Left ventricle myocardium inferior (tissue), 1 donor: ENCODE results near the gene ALKBH8. TPM values are rescaled to one million over a fixed set of nuclear protein-coding genes. Genes with fewer than 3 reads are reported as not detected.
"Not testable (repeated sequence)": the region's sequence is repeated elsewhere in the genome, so short reads cannot be mapped to it uniquely, and the experiment has no call there.

ENCODE experiments used
- DNase-seq: peaks from one replicate; pipeline ENCODE4 v3.0.0-alpha.2; 2020
- H3K27ac ChIP-seq: fragments of 200-600 bp; replicated peaks from 2 replicates; pipeline ENCODE4 v1.8.0; 2021
- H3K27me3 ChIP-seq: fragments of 200-600 bp; 2 replicates; pipeline ENCODE4 v1.8.0; 2021; ENCODE audit warnings: low read depth
- H3K36me3 ChIP-seq: fragments of 200-600 bp; 2 replicates; pipeline ENCODE4 v1.8.0; 2021
- H3K4me1 ChIP-seq: fragments of 200-600 bp; 2 replicates; pipeline ENCODE4 v1.8.0; 2021
- H3K4me3 ChIP-seq: fragments of 200-600 bp; 2 replicates; pipeline ENCODE4 v1.8.0; 2021; ENCODE audit warnings: mild to moderate bottlenecking, moderate library complexity
- H3K9me3 ChIP-seq: fragments of 200-600 bp; replicated peaks from 2 replicates; pipeline ENCODE4 v1.8.0; 2021
- intact Hi-C: fragments of 100-400 bp; cut with micrococcal nuclease; formaldehyde crosslinking; loops from one replicate; pipeline ENCODE4 v1.11.0; 2022
- total RNA-seq: library from RNA; stranded (reverse); fragmentation: NEBNext Ultra II Directional; extraction: Animal tissue kit (Norgen Biotek cat#: 25700); gene quantifications from one replicate; pipeline ENCODE4 v1.2.1, GENCODE V29; 2021
- TF ChIP-seq, protein P1 (sequence below): fragments of 200-600 bp; IDR thresholded peaks from 2 replicates; pipeline ENCODE4 v1.8.0; 2021; ENCODE audit warnings: antibody characterized with exemption, mild to moderate bottlenecking, borderline replicate concordance
- donor health status: DM: no; HTN: yes; CAD: no; lungs with severe emphysema.

ALKBH8 gene
- total RNA-seq, 1 donor from 2014 or later = 6.7 TPM

DNA sequence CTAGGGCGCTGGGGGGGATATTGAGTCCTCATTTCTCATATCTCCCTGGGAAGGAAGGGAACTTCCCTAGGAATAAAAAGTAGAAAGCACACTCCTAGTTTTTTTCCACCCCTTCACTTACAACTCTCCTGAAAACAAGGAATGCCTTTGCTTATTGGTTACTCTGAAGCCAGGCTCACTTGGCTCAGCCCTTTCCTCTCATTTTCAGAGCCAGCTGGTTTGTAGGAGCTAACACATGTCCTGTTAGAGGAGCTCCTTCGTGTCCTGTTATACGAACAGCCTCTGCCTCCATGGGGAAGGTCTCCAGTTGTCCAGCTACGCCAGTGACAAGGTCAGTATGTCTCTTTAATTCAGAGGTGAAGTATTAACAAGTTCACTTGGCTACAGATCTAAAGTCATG is 17.6 kb downstream of the ALKBH8 start:
- H3K4me1 ChIP-seq = peaks cover 4% of the 10 kb centered on the region
- H3K27me3 ChIP-seq = no peaks in the 10 kb centered on the region
- H3K4me3 ChIP-seq = no peak overlapping the region
- DNase-seq = no peak
- TF ChIP-seq, protein P1, sequence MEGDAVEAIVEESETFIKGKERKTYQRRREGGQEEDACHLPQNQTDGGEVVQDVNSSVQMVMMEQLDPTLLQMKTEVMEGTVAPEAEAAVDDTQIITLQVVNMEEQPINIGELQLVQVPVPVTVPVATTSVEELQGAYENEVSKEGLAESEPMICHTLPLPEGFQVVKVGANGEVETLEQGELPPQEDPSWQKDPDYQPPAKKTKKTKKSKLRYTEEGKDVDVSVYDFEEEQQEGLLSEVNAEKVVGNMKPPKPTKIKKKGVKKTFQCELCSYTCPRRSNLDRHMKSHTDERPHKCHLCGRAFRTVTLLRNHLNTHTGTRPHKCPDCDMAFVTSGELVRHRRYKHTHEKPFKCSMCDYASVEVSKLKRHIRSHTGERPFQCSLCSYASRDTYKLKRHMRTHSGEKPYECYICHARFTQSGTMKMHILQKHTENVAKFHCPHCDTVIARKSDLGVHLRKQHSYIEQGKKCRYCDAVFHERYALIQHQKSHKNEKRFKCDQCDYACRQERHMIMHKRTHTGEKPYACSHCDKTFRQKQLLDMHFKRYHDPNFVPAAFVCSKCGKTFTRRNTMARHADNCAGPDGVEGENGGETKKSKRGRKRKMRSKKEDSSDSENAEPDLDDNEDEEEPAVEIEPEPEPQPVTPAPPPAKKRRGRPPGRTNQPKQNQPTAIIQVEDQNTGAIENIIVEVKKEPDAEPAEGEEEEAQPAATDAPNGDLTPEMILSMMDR = no peak
- intact Hi-C loops = no loop called here
- H3K27ac ChIP-seq = no peak overlapping the region
- H3K9me3 ChIP-seq = no peaks in the 10 kb centered on the region
- peaks cover 41% of the 10 kb centered on the region for H3K36me3 ChIP-seq

DNA sequence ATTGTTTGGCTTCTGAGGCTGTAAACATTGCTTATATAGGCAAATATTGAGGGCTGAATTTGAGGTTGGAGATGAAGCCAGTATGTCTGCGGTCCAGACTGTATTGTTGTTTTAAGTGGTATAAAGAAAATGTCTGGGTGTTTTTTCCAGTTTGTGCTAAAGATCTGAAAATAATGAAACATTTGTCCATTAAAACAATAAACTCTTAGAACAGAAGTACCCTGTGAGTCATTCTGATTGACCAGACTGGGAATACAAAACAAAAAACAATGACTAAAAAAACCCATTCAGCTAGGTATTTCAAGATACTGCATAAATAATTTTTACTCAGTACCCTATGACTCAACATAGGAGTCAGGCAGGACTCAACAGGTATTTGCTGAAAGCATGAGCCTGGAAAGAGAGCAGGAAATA is 20.4 kb downstream of the ALKBH8 start:
- no peak overlapping the region for H3K4me3 ChIP-seq
- TF ChIP-seq, protein P1 = no peak
- no peaks in the 10 kb centered on the region for H3K9me3 ChIP-seq
- no peak overlapping the region for H3K27ac ChIP-seq
- peaks cover 4% of the 10 kb centered on the region for H3K4me1 ChIP-seq
- DNase-seq = no peak
- intact Hi-C loops = no loop called here
- H3K36me3 ChIP-seq = peaks cover 20% of the 10 kb centered on the region
- no peaks in the 10 kb centered on the region for H3K27me3 ChIP-seq

DNA sequence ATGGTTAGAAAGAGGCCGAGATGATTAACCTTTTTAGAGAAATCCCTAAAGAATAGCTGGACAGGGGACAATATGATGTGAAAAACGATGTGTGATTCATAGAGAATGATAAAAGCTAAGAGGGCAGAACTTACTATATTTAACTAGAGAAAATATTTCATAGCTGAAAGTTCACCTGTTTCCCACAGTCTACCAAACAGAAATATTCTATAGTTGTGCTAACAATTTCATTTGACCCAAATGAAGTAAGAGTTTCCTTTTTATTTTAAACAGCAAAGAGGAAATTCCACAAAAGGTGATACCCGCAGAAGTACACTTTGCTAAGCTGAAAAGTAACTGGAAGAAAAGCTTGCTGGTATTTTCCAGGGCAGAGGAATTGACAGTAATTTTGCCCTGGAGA is 26.7 kb downstream of the ALKBH8 start:
- TF ChIP-seq, protein P1 = no peak
- H3K4me3 ChIP-seq = no peak overlapping the region
- intact Hi-C loops = no loop called here

DNA sequence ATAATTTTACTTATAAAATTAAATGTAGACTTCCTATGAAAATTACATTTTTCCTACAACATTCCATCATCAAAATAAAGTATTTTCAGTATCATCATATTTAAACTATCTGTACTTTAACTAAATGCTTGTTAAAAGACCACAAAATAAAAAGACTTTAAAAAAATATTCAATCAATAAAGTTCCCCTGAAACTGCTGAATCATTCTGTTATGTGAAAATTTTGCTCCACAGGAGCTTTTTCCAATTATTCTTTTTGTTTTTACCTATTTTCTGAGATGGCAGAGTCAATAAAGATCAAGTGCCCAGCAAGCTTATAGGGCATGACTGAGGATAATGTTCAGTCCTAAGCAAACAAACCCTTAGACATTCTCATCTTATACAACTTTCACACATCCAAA is 27.3 kb downstream of the ALKBH8 start:
- no peak overlapping the region for H3K27ac ChIP-seq
- H3K36me3 ChIP-seq = peaks cover 28% of the 10 kb centered on the region
- no peak for DNase-seq
- H3K4me1 ChIP-seq = no peaks in the 10 kb centered on the region
- no peaks in the 10 kb centered on the region for H3K27me3 ChIP-seq
- H3K4me3 ChIP-seq = no peak overlapping the region
- intact Hi-C loops = no loop called here
- TF ChIP-seq, protein P1 = no peak
- H3K9me3 ChIP-seq = no peaks in the 10 kb centered on the region

More for the DNA sequence above, 26.7 kb downstream of the ALKBH8 start:
- Histone ChIP-seq H3K36me3 (peaks cover 28% of the 10 kb centered on the region), H3K27ac (no peak overlapping the region), H3K9me3 (no peaks in the 10 kb centered on the region), H3K27me3 (no peaks in the 10 kb centered on the region), H3K4me1 (no peaks in the 10 kb centered on the region)
- no peak for DNase-seq

DNA sequence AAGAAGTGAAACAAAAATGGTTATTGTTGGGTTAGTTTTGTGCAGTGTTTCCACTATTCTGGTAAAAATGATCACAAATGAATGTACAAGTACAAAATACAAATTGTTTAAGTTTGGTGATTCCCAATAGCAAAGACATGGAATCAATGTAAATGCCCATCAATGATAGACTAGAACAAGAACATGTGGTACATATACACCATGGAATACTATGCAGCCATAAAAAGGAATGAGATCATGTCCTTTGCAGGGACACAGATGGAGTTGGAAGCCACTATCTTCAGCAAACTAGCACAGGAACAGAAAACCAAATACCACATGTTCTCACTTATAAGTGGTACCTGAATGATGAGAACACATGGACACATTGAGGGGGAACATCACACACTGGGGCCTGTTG is 28.4 kb downstream of the ALKBH8 start:
- H3K4me1 ChIP-seq, intact Hi-C loops, H3K9me3 ChIP-seq, DNase-seq, H3K4me3 ChIP-seq, H3K27me3 ChIP-seq, H3K27ac ChIP-seq: not testable (repeated sequence)
- peaks cover 24% of the 10 kb centered on the region for H3K36me3 ChIP-seq

DNA sequence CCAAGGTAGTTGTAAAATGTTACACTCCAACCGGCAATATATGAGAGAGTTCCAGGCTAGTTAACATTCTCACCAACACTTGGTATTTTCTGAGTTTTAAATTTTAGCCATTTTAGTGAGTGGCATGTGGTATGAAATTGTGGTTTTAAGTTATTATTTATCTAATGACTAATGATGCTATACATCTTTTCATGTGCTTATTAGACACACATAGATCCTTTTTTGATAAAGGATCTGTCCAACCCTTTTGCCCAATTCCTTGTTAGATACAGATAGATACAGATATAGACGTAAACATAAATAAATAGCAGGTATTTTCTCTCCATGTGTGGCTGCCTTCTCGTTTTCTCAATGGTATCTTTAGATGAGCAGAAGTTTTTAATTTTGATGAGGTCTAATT is 39.3 kb downstream of the ALKBH8 start:
- no peaks in the 10 kb centered on the region for H3K4me1 ChIP-seq
- no peaks in the 10 kb centered on the region for H3K27me3 ChIP-seq
- H3K4me3 ChIP-seq = no peak overlapping the region
- intact Hi-C loops = no loop called here
- no peak overlapping the region for H3K27ac ChIP-seq
- no peak for DNase-seq
- TF ChIP-seq, protein P1 = no peak
- H3K9me3 ChIP-seq = peaks cover 11% of the 10 kb centered on the region
- H3K36me3 ChIP-seq = peaks cover 45% of the 10 kb centered on the region
